Astrocyte of the spinal cord (primary cell): ENCODE measurements around the gene MED6.

Source experiments
- DNase-seq: peaks from one replicate; pipeline ENCODE4 v3.0.0; 2011; ENCODE audit warnings: low read depth, low spot score
- H3K4me3 ChIP-seq: 2 replicates; pipeline ENCODE4 v1.5.1; 2011; ENCODE audit warnings: low read depth, mild to moderate bottlenecking, low read length, moderate library complexity
- CTCF ChIP-seq: IDR thresholded peaks from 2 replicates; pipeline ENCODE4 v1.5.1; 2012; ENCODE audit warnings: low read depth, mild to moderate bottlenecking, low read length, inconsistent platforms
- in situ Hi-C: cut with HindIII; loops from 2 replicates; pipeline ENCODE4 v1.10.0; 2017; ENCODE audit warnings: low sequenced_read_pairs

The MED6 gene

GRCh38 chr14:70555890-70556289, 44.6 kb downstream of the MED6 start:
- in situ Hi-C loops: no loop called here
- peak overlapping the region; percentile 3 for H3K4me3 ChIP-seq
- TF ChIP-seq CTCF: no peak
- no peak for DNase-seq

- no peak for TF ChIP-seq CTCF
- no peak overlapping the region for H3K4me3 ChIP-seq
- no peak for DNase-seq
- in situ Hi-C loops: no loop called here
Measured at GRCh38 chr14:70538087-70538486, 62.4 kb downstream of the MED6 start.

GRCh38 chr14:70536830-70537229, 63.6 kb downstream of the MED6 start:
- no peak for TF ChIP-seq CTCF
- in situ Hi-C loops: no loop called here
- no peak overlapping the region for H3K4me3 ChIP-seq
- no peak for DNase-seq

GRCh38 chr14:70534904-70535303, 65.6 kb downstream of the MED6 start, which contains the start of gene ADAM20:
Gene ADAM20 (minus strand): TSS chr14:70535004. CDS start chr14:70524757, 10,247 bp downstream.
- TF ChIP-seq CTCF: no peak
- in situ Hi-C loops: no loop called here

More at GRCh38 chr14:70534904-70535303, 65.6 kb downstream of the MED6 start, which contains the start of gene ADAM20:
- DNase-seq: no peak
- H3K4me3 ChIP-seq: no peak within 1 kb of the TSS
